Psoas muscle (tissue), 8 donors: ENCODE measurements around the gene CTBS. TPM values are rescaled to one million over a fixed set of nuclear protein-coding genes. Genes with fewer than 3 reads are reported as not detected.

Source experiments
- ATAC-seq, 4 donors: fragments of 200-7000 bp; cut with Tn5 transposase; one replicate each; pipeline ENCODE4 v1.9.1; 2020; ENCODE audit warnings: moderate library complexity in 3 of 4, mild to moderate bottlenecking in 2 of 4
- DNase-seq, 2 donors: peaks; one replicate each; pipeline ENCODE4 v3.0.0-alpha.2; 2020
- H3K27ac ChIP-seq: fragments of 200-600 bp; one replicate; pipeline ENCODE4 v1.8.0; 2022
- H3K27me3 ChIP-seq, 3 donors: fragments of 200-600 bp in 1 of 3; one replicate each; pipeline versions ENCODE4 v1.6.1 to v1.8.0; 2013 to 2022; ENCODE audit warnings: low read length in 2 of 3, mild to moderate bottlenecking in 2 of 3, moderate library complexity in 1 of 3; ENCODE audit not compliant: insufficient read depth in 3 of 3
- H3K36me3 ChIP-seq, 2 donors: fragments of 200-600 bp in 1 of 2; one replicate each; pipeline versions ENCODE4 v1.6.1 to v1.8.0; 2013 to 2022; ENCODE audit warnings: low read depth in 1 of 2, mild to moderate bottlenecking in 1 of 2, moderate library complexity in 1 of 2; ENCODE audit not compliant: insufficient read depth in 1 of 2
- H3K4me1 ChIP-seq: fragments of 200-600 bp; one replicate; pipeline ENCODE4 v1.8.0; 2022
- H3K4me3 ChIP-seq: fragments of 200-600 bp; one replicate; pipeline ENCODE4 v1.8.0; 2022; ENCODE audit warnings: mild to moderate bottlenecking
- H3K9me3 ChIP-seq: fragments of 200-600 bp; one replicate; pipeline ENCODE4 v1.8.0; 2022
- CTCF ChIP-seq: fragments of 200-600 bp; IDR thresholded peaks from one replicate; pipeline ENCODE4 v1.8.0; 2022; ENCODE audit warnings: antibody characterized with exemption
- WGBS, 3 donors: extraction: QIAGEN DNeasy Blood & Tissue Kit; methylation state at CpG; one replicate each; pipeline versions ENCODE4 v1.1.6 to v1.1.7; 2013; 5-methylcytosine and 5-hydroxymethylcytosine counted together
- intact Hi-C, 2 donors: fragments of 100-400 bp; cut with DNase I; formaldehyde crosslinking; loops; one replicate each; pipeline versions ENCODE4 v1.11.0 to v1.14.2; 2022
- polyA plus RNA-seq, 3 donors: library from polyadenylated mRNA; stranded (reverse); fragments of 200-250 nt; gene quantifications; one replicate each; pipeline ENCODE4 v1.2.3, GENCODE V29; 2013
- total RNA-seq, 4 donors: library from RNA; stranded (reverse); fragmentation: NEBNext Ultra II Directional in 2 of 4; extraction: Animal tissue kit (Norgen Biotek cat#: 25700) in 2 of 4; gene quantifications; one replicate each; pipeline versions ENCODE4 v1.2.1 to v1.2.4, GENCODE V29; 2021 to 2023
- donor health status: healthy with polysubstance abuse.
- donor health status: DM: no; HTN: no; CAD: no; lungs with moderate emphysema.
- donor health status: Bipolar disorder and iron deficiency.
- donor health status: healthy.
- donor health status: DM: yes; HTN: yes; CAD: no.
- donor health status: DM: no; HTN: no; CAD: no.
- donor health status: DM: no; HTN: no; CAD: no.
- donor health status: DM: yes; HTN: yes; CAD: no.

The CTBS gene
- total and polyA plus RNA-seq, 7 donors, result 1.8 to 5.2 (median 4.4) TPM

- no peaks in the 10 kb centered on the region for H3K4me1 ChIP-seq
- H3K27ac ChIP-seq, result no peak overlapping the region
- intact Hi-C loops, result no loop called here
- H3K36me3 ChIP-seq, result no peaks in the 10 kb centered on the region
- WGBS, 3 donors, result 22 to 37% (median 29%) methylated on average over 3 of the region's 3 CpGs
- TF ChIP-seq CTCF, result no peak
- no peaks in the 10 kb centered on the region for H3K9me3 ChIP-seq
- H3K27me3 ChIP-seq, result no peaks in the 10 kb centered on the region
- H3K4me3 ChIP-seq, result no peak overlapping the region
- no peak for DNase-seq
- no peak for ATAC-seq
Observed at GRCh38 chr1:84611796-84612195, 37.6 kb upstream of the CTBS start.

- WGBS, 3 donors, result 0 to 72% (median 50%) methylated on average over 1 of the region's 1 CpG
- H3K27me3 ChIP-seq, result no peaks in the 10 kb centered on the region
- TF ChIP-seq CTCF, result no peak
- ATAC-seq (no peak), DNase-seq (no peak)
- no peaks in the 10 kb centered on the region for H3K9me3 ChIP-seq
- H3K27ac ChIP-seq, result no peak overlapping the region
- H3K36me3 ChIP-seq, result no peaks in the 10 kb centered on the region
- intact Hi-C loops, result no loop called here
- H3K4me3 ChIP-seq, result no peak overlapping the region
- no peaks in the 10 kb centered on the region for H3K4me1 ChIP-seq
Observed at GRCh38 chr1:84611091-84611490, 36.9 kb upstream of the CTBS start.

- no peak for TF ChIP-seq CTCF
- 69 to 85% (median 85%) methylated on average over 5 of the region's 5 CpGs for WGBS, 3 donors
- no peak for DNase-seq
- intact Hi-C loops, result loop anchor here (10.0 kb wide), 4 partner anchors 102 to 702 kb away; partner anchors contain the start of genes GNG5 (in 1 of the 2) and SPATA1 (in 1 of the 2)
- Histone ChIP-seq H3K9me3 (no peaks in the 10 kb centered on the region), H3K27ac (no peak overlapping the region), H3K4me1 (no peaks in the 10 kb centered on the region), H3K36me3 (no peaks in the 10 kb centered on the region), H3K27me3 (no peaks in the 10 kb centered on the region), H3K4me3 (no peak overlapping the region)
- no peak for ATAC-seq
Observed at GRCh38 chr1:84606977-84607376, 32.7 kb upstream of the CTBS start.

- ATAC-seq, result no peak
- no peaks in the 10 kb centered on the region for H3K9me3 ChIP-seq
- 84 to 94% (median 93%) methylated on average over 1 of the region's 1 CpG for WGBS, 3 donors
- H3K4me3 ChIP-seq, result no peak overlapping the region
- no peak for TF ChIP-seq CTCF
- intact Hi-C loops, result loop anchor here (10.0 kb wide), 4 partner anchors 100 to 700 kb away; partner anchors contain the start of genes GNG5 (in 1 of the 2) and SPATA1 (in 1 of the 2)
- H3K27ac ChIP-seq, result no peak overlapping the region
- no peaks in the 10 kb centered on the region for H3K4me1 ChIP-seq
- no peak for DNase-seq
- H3K36me3 ChIP-seq, result no peaks in the 10 kb centered on the region
- no peaks in the 10 kb centered on the region for H3K27me3 ChIP-seq
Observed at GRCh38 chr1:84605157-84605556, 30.9 kb upstream of the CTBS start.
